Measurements from ENCODE around the gene YES1.
A peak's percentile ranks its signal among the peaks of the same experiment; 100 is the strongest.

YES1 gene

GRCh38 chr18:811892-812375 lies at the start of gene YES1:
TSS of gene YES1 (minus strand) at chr18:812242. CDS start at chr18:756827, 55,415 bp downstream.
- DNase-seq: peak; percentile 30

- no peak for DNase-seq
Observed at GRCh38 chr18:857986-858385, 45.9 kb upstream of the YES1 start.

GRCh38 chr18:853471-853870 lies 41.4 kb upstream of the YES1 start:
- DNase-seq: no peak

GRCh38 chr18:850960-851359 lies 38.9 kb upstream of the YES1 start:
- no peak for DNase-seq

GRCh38 chr18:849021-849420 lies 37.0 kb upstream of the YES1 start:
- no peak for DNase-seq

- no peak for DNase-seq
Observed at GRCh38 chr18:848062-848861, 36.2 kb upstream of the YES1 start.

GRCh38 chr18:845152-845819 lies 33.2 kb upstream of the YES1 start:
- no peak for DNase-seq

GRCh38 chr18:841647-842370 lies 29.8 kb upstream of the YES1 start:
- no peak for DNase-seq

GRCh38 chr18:840516-840915 lies 28.5 kb upstream of the YES1 start:
- DNase-seq: no peak

- DNase-seq: no peak
Observed at GRCh38 chr18:840023-840408, 28.0 kb upstream of the YES1 start.

- peak; percentile 45 for DNase-seq
Observed at GRCh38 chr18:839224-840022, 27.4 kb upstream of the YES1 start.

- DNase-seq: no peak
Observed at GRCh38 chr18:837922-838321, 25.9 kb upstream of the YES1 start.

- DNase-seq: no peak
Observed at GRCh38 chr18:834082-834720, 22.2 kb upstream of the YES1 start.

GRCh38 chr18:833197-833596 lies 21.2 kb upstream of the YES1 start:
- DNase-seq: no peak

GRCh38 chr18:832085-832681 lies 20.1 kb upstream of the YES1 start:
- DNase-seq: peak; percentile 20

GRCh38 chr18:830315-830901 lies 18.4 kb upstream of the YES1 start:
- DNase-seq: no peak

- DNase-seq: no peak
Observed at GRCh38 chr18:829432-829831, 17.4 kb upstream of the YES1 start.

- DNase-seq: no peak
Observed at GRCh38 chr18:827093-827677, 15.1 kb upstream of the YES1 start.

GRCh38 chr18:825891-826585 lies 14.0 kb upstream of the YES1 start:
- no peak for DNase-seq

GRCh38 chr18:824179-824578 lies 12.1 kb upstream of the YES1 start:
- no peak for DNase-seq
